Upper lobe of left lung (tissue), 4 donors: ENCODE data around the gene OPCML.

Experiments
- CTCF ChIP-seq, 6 experiments: fragments of 450-650 bp in 4 of 6; fragments of 200-600 bp in 2 of 6; sonication (generic) in 2 of 6; IDR thresholded peaks; one replicate each; pipeline ENCODE4 v1.5.1; 2016 to 2019; ENCODE audit warnings: antibody characterized with exemption in 6 of 6
- POLR2AphosphoS5 ChIP-seq, 2 donors: sonication (generic); formaldehyde crosslinking; IDR thresholded peaks; one replicate each; pipeline ENCODE4 v1.5.1; 2017; ENCODE audit warnings: antibody characterized with exemption in 2 of 2

GRCh38 chr11:132714859-132715440 lies 817.4 kb downstream of the OPCML start:
- TF ChIP-seq POLR2AphosphoS5 (IDR thresholded peaks at IDR 0.05) (no peak), CTCF (IDR thresholded peaks at IDR 0.05) (no peak)
